Measurements from ENCODE around the gene CLEC2L. TPM values are rescaled to one million over a fixed set of nuclear protein-coding genes. Genes with fewer than 3 reads are reported as not detected.
A peak's percentile ranks its signal among the peaks of the same experiment; 100 is the strongest.

The CLEC2L gene
- polyA plus RNA-seq, 3 donors, result not detected

DNA sequence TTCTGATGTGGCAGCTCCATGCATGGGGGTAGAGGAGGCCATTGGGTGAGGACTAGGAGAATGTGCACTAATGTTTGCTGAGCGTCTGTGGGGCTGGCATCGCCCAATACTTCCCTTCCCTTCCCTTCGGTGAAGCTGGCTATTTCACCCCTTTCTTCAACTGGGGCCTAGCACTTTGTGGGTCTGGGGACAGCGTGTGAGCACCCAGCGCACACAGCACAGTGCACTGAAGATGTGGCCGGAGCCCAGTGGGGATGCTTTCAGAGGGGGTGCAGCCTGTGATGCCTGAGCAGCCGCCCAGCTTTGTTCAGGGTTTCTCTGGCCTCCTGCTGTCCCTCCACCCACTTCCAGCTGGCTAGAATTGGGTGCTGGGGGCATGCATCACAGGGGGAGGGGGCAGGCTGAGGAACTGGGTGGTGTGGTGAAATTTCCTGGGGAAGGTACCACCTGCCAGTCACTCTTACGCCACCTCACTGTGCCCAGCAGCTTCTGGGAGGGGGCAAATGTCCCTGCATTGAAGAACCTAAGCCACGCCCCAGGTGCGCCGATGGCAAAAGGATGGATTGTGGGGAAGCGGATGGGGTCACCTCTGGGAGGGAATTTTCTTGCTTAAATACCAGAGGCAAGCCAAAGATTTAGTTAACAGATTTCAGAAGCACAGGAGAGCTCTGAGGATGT, 45.5 kb downstream of the CLEC2L start:
- H3K9me3 Mint-ChIP-seq, result no peaks in the 10 kb centered on the region
- H3K9me3 ChIP-seq (replicated peaks in 1 of 2; ENCODE audit: control insufficient read depth in 1 of 2, insufficient read depth in 1 of 2, low read length in 2 of 2), result no peaks in the 10 kb centered on the region
- no peaks in the 10 kb centered on the region for H3K27me3 ChIP-seq (ENCODE audit: control insufficient read depth in 2 of 2, insufficient read depth in 2 of 2, low read length in 2 of 2)
- H3K79me2 ChIP-seq (ENCODE audit: insufficient read depth, low read length), result no peaks in the 10 kb centered on the region
- H3K4me3 Mint-ChIP-seq, result no peak overlapping the region
- H3K4me3 ChIP-seq (replicated peaks in 1 of 3; ENCODE audit: low read depth in 2 of 3, low read length in 3 of 3), result no peak overlapping the region
- H4K20me1 ChIP-seq (ENCODE audit: insufficient read depth, low read length), result peaks cover 5% of the 10 kb centered on the region
- H3K4me2 ChIP-seq (replicated peaks; ENCODE audit: extremely low read depth, low read length, poor library complexity, severe bottlenecking), result no peak overlapping the region
- peaks cover 48 to 75% of the 10 kb centered on the region in 2 donors for H3K36me3 ChIP-seq (replicated peaks in 1 of 2; ENCODE audit: control insufficient read depth in 1 of 2, insufficient read depth in 2 of 2, low read length in 2 of 2)
- no peak overlapping the region for H2AFZ ChIP-seq (ENCODE audit: insufficient read depth, low read depth, low read length, poor library complexity, severe bottlenecking)
- WGBS (ENCODE audit: insufficient coverage), result 93% methylated on average over 8 of the region's 12 CpGs
- no peak overlapping the region for H3K27ac ChIP-seq (ENCODE audit: low read depth in 1 of 2, low read length in 2 of 2)
- DNase-seq, result no peak
- intact Hi-C loops (cut with micrococcal nuclease), result no loop called here
- no peaks in the 10 kb centered on the region for H3K27me3 Mint-ChIP-seq (ENCODE audit: low read depth in 3 of 3)
- H3K36me3 Mint-ChIP-seq, result peaks cover 64 to 81% of the 10 kb centered on the region in 2 donors
- H3K4me1 Mint-ChIP-seq, result peaks cover 17% of the 10 kb centered on the region
- H3K27ac Mint-ChIP-seq, result peak overlapping the region in 3 of 7 donors; percentile 13 to 69 (median 26)
- H3K9ac ChIP-seq (ENCODE audit: insufficient read depth, low read length, poor library complexity, severe bottlenecking), result peak overlapping the region; percentile 8
- H3K4me1 ChIP-seq (ENCODE audit: control insufficient read depth in 1 of 2, insufficient read depth in 2 of 2, low read length in 2 of 2), result peaks cover 0 to 5% of the 10 kb centered on the region in 2 donors
- TF ChIP-seq, protein P1, sequence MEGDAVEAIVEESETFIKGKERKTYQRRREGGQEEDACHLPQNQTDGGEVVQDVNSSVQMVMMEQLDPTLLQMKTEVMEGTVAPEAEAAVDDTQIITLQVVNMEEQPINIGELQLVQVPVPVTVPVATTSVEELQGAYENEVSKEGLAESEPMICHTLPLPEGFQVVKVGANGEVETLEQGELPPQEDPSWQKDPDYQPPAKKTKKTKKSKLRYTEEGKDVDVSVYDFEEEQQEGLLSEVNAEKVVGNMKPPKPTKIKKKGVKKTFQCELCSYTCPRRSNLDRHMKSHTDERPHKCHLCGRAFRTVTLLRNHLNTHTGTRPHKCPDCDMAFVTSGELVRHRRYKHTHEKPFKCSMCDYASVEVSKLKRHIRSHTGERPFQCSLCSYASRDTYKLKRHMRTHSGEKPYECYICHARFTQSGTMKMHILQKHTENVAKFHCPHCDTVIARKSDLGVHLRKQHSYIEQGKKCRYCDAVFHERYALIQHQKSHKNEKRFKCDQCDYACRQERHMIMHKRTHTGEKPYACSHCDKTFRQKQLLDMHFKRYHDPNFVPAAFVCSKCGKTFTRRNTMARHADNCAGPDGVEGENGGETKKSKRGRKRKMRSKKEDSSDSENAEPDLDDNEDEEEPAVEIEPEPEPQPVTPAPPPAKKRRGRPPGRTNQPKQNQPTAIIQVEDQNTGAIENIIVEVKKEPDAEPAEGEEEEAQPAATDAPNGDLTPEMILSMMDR (IDR thresholded peaks at IDR 0.05), result no peak

- Mint-ChIP-seq H3K27me3 (ENCODE audit: low read depth in 3 of 3) (no peaks in the 10 kb centered on the region), H3K27ac (no peak overlapping the region), H3K4me3 (no peak overlapping the region), H3K9me3 (no peaks in the 10 kb centered on the region), H3K4me1 (peaks cover 13% of the 10 kb centered on the region), H3K36me3 (peaks cover 69 to 87% of the 10 kb centered on the region in 2 donors)
- Histone ChIP-seq H3K4me2 (replicated peaks; ENCODE audit: extremely low read depth, low read length, poor library complexity, severe bottlenecking) (no peak overlapping the region), H3K9ac (ENCODE audit: insufficient read depth, low read length, poor library complexity, severe bottlenecking) (no peak overlapping the region), H3K36me3 (replicated peaks in 1 of 2; ENCODE audit: control insufficient read depth in 1 of 2, insufficient read depth in 2 of 2, low read length in 2 of 2) (peaks cover 60 to 82% of the 10 kb centered on the region in 2 donors), H3K79me2 (ENCODE audit: insufficient read depth, low read length) (no peaks in the 10 kb centered on the region), H3K9me3 (replicated peaks in 1 of 2; ENCODE audit: control insufficient read depth in 1 of 2, insufficient read depth in 1 of 2, low read length in 2 of 2) (no peaks in the 10 kb centered on the region), H4K20me1 (ENCODE audit: insufficient read depth, low read length) (peaks cover 5% of the 10 kb centered on the region), H3K4me3 (replicated peaks in 1 of 3; ENCODE audit: low read depth in 2 of 3, low read length in 3 of 3) (no peak overlapping the region), H2AFZ (ENCODE audit: insufficient read depth, low read depth, low read length, poor library complexity, severe bottlenecking) (no peak overlapping the region), H3K4me1 (ENCODE audit: control insufficient read depth in 1 of 2, insufficient read depth in 2 of 2, low read length in 2 of 2) (no peaks in the 10 kb centered on the region), H3K27me3 (ENCODE audit: control insufficient read depth in 2 of 2, insufficient read depth in 2 of 2, low read length in 2 of 2) (no peaks in the 10 kb centered on the region), H3K27ac (ENCODE audit: low read depth in 1 of 2, low read length in 2 of 2) (no peak overlapping the region)
- no peak for DNase-seq
- 100% methylated on average over 2 of the region's 8 CpGs for WGBS (ENCODE audit: insufficient coverage)
- TF ChIP-seq, protein P1 (IDR thresholded peaks at IDR 0.05), result no peak
- intact Hi-C loops (cut with micrococcal nuclease), result no loop called here
These were observed 46.6 kb downstream of the CLEC2L start for GRCh38 chr7:139570119-139570518.
